ENCODE results near the gene TRAPPC10.

TRAPPC10 gene

DNA sequence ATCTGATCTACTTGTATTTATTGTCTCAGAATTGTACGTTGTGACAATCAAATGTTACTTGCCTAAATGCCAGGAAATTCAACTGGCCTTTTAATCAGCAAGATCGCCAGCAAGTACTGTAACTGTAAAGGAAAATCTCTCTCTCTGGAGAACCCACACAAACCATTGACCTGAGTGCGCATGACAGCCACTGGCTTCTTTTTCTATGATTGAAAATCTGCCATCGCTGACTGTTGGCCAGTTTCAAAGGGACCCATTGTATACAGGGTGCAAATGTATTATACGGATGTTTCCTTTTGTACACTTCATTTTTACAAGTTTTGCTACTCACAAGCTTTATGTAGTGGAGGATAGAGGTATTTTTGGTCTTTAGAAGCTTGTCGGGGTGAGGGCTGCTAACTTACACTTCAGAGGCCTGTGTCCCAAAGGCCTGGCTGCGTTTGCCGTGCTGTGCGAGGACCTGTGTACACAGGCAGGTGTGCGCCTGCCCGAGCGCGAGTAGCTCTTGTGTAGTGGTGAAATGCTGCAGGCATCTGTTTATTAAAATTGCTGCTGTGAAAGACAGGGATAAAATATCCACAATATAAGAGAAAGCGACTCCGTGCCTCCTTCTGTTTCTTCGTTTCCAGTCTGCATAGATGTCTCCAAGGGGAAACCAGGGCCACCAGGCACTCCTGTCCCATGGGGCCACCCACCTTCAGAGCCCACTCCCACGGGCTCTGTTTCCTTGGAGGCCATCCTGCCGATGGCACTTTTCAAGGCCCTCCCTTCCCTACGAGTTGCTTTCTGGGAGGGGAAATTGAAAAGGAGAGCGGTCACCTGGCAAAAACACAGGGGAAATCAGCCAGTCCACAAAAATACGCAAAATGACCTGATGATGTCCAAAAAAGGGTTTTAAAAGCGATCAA lies 25.3 kb upstream of the TRAPPC10 start:
- Histone ChIP-seq H3K4me3 (IDR thresholded peaks at IDR 0.05; ENCODE audit: insufficient read depth, low read depth, low read length) (no peak overlapping the region), H3K9ac (no peak overlapping the region), H4K20me1 (ENCODE audit: insufficient read depth) (no peaks in the 10 kb centered on the region), H3K4me2 (no peak overlapping the region), H2AFZ (ENCODE audit: low read depth) (no peak overlapping the region), H3K27me3 (ENCODE audit: insufficient read depth, low read depth) (no peaks in the 10 kb centered on the region), H3K36me3 (ENCODE audit: insufficient read depth) (no peaks in the 10 kb centered on the region), H3K4me1 (ENCODE audit: low read depth, poor library complexity, severe bottlenecking) (no peaks in the 10 kb centered on the region), H3K79me2 (ENCODE audit: insufficient read depth, low read depth) (no peaks in the 10 kb centered on the region), H3K27ac (no peak overlapping the region)
- TF ChIP-seq, protein P1, sequence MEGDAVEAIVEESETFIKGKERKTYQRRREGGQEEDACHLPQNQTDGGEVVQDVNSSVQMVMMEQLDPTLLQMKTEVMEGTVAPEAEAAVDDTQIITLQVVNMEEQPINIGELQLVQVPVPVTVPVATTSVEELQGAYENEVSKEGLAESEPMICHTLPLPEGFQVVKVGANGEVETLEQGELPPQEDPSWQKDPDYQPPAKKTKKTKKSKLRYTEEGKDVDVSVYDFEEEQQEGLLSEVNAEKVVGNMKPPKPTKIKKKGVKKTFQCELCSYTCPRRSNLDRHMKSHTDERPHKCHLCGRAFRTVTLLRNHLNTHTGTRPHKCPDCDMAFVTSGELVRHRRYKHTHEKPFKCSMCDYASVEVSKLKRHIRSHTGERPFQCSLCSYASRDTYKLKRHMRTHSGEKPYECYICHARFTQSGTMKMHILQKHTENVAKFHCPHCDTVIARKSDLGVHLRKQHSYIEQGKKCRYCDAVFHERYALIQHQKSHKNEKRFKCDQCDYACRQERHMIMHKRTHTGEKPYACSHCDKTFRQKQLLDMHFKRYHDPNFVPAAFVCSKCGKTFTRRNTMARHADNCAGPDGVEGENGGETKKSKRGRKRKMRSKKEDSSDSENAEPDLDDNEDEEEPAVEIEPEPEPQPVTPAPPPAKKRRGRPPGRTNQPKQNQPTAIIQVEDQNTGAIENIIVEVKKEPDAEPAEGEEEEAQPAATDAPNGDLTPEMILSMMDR (conservative IDR thresholded peaks at IDR 0.05; ENCODE audit: low read depth, low read length), result no peak

DNA sequence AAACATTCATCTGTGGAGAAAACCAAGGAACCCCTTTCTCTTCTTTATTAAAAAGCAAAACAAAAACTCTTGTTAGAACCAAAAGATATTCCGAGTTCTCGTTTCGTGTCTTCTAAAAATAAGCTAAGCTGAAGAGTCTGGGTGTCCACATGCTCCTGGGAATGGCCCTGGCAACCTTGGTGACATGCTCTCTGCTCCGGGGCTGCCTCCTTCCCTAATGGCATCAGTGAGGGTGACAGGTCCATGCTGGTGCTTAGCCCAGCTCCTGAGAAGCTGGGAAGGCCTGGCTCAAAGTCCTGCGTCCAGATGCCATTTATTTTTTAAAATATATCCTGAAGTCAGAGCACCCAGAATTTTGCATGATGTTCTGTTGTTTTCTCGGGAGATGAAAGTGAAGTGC lies 24.6 kb upstream of the TRAPPC10 start:
- Histone ChIP-seq H3K4me1 (ENCODE audit: low read depth, poor library complexity, severe bottlenecking) (no peaks in the 10 kb centered on the region), H3K79me2 (ENCODE audit: insufficient read depth, low read depth) (no peaks in the 10 kb centered on the region), H3K4me2 (no peak overlapping the region), H3K9ac (no peak overlapping the region), H3K4me3 (IDR thresholded peaks at IDR 0.05; ENCODE audit: insufficient read depth, low read depth, low read length) (no peak overlapping the region), H3K36me3 (ENCODE audit: insufficient read depth) (no peaks in the 10 kb centered on the region), H3K27ac (no peak overlapping the region), H4K20me1 (ENCODE audit: insufficient read depth) (no peaks in the 10 kb centered on the region), H3K27me3 (ENCODE audit: insufficient read depth, low read depth) (no peaks in the 10 kb centered on the region), H2AFZ (ENCODE audit: low read depth) (no peak overlapping the region)
- TF ChIP-seq, protein P1 (conservative IDR thresholded peaks at IDR 0.05; ENCODE audit: low read depth, low read length), result no peak

DNA sequence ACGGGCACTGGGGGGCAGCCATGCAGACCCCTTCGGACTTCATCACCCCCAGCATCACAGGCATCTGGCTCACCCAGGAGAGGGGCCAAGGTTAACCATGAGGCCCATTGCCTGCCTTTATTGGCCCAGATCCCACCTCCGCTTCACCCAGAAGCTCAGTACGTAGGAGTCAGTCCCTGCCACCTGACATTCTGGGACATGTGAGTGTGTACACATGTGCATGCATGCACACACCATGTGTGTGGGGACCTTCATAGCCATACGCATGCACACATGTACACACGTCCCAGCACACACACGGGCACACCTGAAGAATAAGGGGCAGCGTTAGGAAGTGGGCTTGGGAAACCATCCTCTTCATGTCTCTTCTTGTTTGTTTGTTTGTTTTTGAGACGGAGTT lies 24.1 kb upstream of the TRAPPC10 start:
- Histone ChIP-seq H2AFZ (ENCODE audit: low read depth) (no peak overlapping the region), H3K36me3 (ENCODE audit: insufficient read depth) (no peaks in the 10 kb centered on the region), H3K9ac (no peak overlapping the region), H3K27ac (no peak overlapping the region), H3K27me3 (ENCODE audit: insufficient read depth, low read depth) (no peaks in the 10 kb centered on the region), H4K20me1 (ENCODE audit: insufficient read depth) (no peaks in the 10 kb centered on the region), H3K4me3 (IDR thresholded peaks at IDR 0.05; ENCODE audit: insufficient read depth, low read depth, low read length) (no peak overlapping the region), H3K4me2 (no peak overlapping the region), H3K79me2 (ENCODE audit: insufficient read depth, low read depth) (no peaks in the 10 kb centered on the region), H3K4me1 (ENCODE audit: low read depth, poor library complexity, severe bottlenecking) (no peaks in the 10 kb centered on the region)
- TF ChIP-seq, protein P1 (conservative IDR thresholded peaks at IDR 0.05; ENCODE audit: low read depth, low read length), result no peak

DNA sequence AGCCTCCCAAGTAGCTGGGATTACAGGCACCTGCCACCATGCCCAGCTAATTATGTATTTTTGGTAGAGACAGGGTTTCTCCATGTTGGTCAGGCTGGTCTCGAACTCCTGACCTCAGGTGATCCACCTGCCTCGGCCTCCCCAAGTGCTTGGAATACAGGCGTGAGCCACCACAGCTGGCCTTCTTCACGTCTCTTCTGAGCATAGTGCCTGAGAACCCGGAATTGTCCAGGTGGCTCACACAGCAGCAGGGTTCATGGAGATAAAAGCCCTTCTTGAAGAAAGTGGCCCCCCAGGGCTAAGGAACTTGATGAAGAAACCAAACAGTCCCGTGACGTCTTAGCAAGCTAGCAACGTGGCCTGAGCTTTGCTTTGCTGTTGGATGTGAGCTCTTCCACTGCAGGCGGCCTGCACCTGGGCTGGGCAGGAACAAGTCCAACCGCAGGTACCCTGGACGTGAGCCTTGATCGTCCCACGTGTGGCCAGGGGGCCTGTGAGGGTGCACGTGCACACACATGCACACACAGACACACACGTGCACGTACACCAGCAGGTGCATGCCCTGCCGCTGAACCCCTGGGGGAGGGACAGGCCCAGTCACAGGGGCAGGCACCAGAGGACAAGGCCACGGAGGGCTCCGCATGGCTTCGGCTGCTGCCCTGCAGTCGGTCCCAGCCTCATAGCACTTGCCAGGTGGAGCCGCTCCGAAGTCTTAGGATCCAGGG lies 23.4 kb upstream of the TRAPPC10 start:
- no peaks in the 10 kb centered on the region for H3K27me3 ChIP-seq (ENCODE audit: insufficient read depth, low read depth)
- no peak overlapping the region for H3K4me2 ChIP-seq
- TF ChIP-seq, protein P1 (conservative IDR thresholded peaks at IDR 0.05; ENCODE audit: low read depth, low read length), result no peak
- no peak overlapping the region for H3K9ac ChIP-seq
- H2AFZ ChIP-seq (ENCODE audit: low read depth), result no peak overlapping the region
- no peaks in the 10 kb centered on the region for H4K20me1 ChIP-seq (ENCODE audit: insufficient read depth)
- H3K36me3 ChIP-seq (ENCODE audit: insufficient read depth), result no peaks in the 10 kb centered on the region
- no peak overlapping the region for H3K27ac ChIP-seq
- H3K4me1 ChIP-seq (ENCODE audit: low read depth, poor library complexity, severe bottlenecking), result no peaks in the 10 kb centered on the region
- H3K79me2 ChIP-seq (ENCODE audit: insufficient read depth, low read depth), result no peaks in the 10 kb centered on the region
- H3K4me3 ChIP-seq (IDR thresholded peaks at IDR 0.05; ENCODE audit: insufficient read depth, low read depth, low read length), result no peak overlapping the region
